ENCODE results near the gene PRPF6. TPM values are rescaled to one million over a fixed set of nuclear protein-coding genes. Genes with fewer than 3 reads are reported as not detected.

PRPF6 gene
- total RNA-seq, 1 donor from 2014 or later, result 74.7 TPM

- no peak for DNase-seq (ENCODE audit: low spot score)
Observed at GRCh38 chr20:64035933-64036345, 55.0 kb downstream of the PRPF6 start, which contains the start of gene C20orf204. Gene C20orf204 (plus strand): TSS chr20:64036182. CDS start chr20:64036324, 142 bp downstream.

DNA sequence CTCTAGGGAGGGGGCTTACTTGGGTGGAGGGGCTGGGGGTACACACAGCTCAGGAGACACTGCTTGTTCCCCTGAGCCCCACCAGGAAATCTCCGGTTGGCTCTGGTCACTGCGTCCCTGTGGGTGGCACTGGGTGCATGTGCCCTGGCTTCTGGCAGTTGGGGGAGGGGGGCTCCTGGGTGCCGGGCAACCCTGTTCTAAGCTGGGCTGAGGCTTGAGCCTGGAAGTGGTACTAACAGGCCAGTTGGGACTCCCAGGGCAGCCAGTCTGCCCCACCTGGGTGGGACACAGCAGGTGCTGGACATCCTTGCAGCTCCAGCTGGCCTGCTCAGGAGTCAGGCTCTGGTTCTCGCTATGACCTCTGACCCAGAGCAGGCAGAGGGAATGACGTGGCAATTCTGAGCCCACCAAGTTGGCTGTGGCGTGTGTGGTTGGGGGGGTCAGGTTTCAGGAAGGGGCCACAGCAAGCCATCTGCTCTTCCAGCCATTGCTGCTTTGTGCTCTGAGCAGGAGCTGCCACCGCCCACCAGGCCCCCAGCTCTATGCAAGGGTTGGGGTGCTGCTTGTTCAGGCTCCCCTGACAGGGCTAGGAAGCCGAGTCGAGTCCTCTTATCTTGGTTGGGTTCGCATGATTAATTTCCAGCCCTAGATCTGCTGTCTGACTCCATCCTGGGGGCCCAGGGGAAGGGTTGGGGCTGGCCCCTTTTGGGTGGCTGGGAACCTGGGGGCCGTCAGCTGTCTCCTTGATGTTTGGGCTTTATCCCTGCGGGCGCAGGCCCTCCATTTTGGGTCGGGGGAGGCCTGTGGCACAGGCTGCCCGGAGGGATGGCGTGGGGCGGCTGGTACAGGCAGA, 55.6 kb downstream of the PRPF6 start:
- no peak for DNase-seq (ENCODE audit: low spot score)

DNA sequence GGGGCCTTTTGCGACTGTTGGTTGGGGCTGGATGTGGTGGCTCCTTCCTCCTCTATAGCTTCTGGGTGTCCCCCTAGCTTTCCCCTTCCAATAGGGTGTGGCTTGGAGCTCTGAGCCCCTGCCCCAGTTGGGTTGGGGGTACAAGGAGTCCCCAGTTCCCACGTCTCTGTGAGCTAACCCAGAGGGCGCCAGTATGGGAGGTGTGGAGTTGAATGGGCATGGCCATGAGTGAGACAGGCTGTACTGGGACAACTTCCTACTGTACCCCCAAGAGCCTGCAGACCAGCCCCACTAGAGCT, 56.2 kb downstream of the PRPF6 start:
- no peak for DNase-seq (ENCODE audit: low spot score)

- DNase-seq (ENCODE audit: low spot score), result no peak
Observed at GRCh38 chr20:64037498-64038213, 56.7 kb downstream of the PRPF6 start.

DNA sequence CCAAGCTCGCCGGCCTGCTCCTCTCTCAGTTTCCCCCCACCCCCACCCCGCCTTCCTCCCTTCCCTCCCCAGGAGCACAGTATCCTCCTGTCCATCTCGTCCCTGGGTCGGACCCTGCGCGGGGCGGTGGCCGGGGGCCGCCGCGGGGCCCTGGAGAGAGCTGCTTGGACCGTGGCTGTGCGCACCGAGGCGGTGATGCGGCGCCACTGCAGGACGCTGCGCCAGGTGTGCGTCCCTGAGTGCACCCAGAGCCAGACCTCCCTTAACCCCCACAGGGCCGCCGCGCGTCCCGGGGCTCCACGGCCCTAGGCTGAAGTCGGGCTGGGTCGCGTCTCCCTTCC, 57.3 kb downstream of the PRPF6 start:
- no peak for DNase-seq (ENCODE audit: low spot score)

DNA sequence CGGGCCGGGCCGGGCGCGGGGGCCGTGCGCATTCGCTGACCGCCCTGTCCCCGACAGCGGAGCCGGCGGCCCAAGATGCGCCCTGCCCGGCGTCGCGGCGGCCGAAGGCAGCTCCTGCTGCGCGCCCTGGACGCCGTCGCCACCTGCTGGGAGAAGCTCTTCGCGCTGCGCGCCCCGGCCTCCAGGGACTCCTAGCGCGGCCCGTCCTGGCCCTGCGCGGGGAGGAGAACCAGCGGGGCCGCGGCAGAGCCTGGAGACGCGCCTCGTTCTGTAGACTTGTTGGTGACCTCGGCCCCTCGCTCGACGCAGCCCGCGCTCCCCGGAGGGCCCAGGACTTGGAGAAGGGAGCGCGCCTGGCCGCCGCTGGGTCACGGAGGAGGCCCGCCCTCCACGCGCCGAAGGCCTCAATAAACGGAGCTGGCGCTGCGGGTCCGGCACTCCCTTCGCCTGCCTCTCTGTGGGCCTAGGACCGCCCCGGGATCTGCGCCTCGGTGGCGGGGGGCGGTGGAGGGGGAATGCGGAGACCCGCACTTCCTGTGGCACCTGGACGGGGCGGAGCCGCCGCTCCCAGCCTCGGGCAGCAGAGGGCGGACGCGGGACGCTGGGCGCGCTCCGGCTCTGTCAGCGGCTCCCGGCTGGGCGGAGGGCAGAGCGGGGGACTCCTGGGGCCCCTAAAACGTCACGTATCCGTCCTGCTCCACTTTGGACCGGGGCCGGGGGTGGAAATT, 57.8 kb downstream of the PRPF6 start:
- peak; percentile 66 for DNase-seq (ENCODE audit: low spot score)

- DNase-seq (ENCODE audit: low spot score), result no peak
Observed at GRCh38 chr20:64039293-64040160, 58.6 kb downstream of the PRPF6 start.

GRCh38 chr20:64040231-64041039, 59.5 kb downstream of the PRPF6 start:
- no peak for DNase-seq (ENCODE audit: low spot score)

GRCh38 chr20:64041040-64041780, 60.3 kb downstream of the PRPF6 start:
- DNase-seq (ENCODE audit: low spot score), result no peak

GRCh38 chr20:64041781-64042053, 60.8 kb downstream of the PRPF6 start:
- no peak for DNase-seq (ENCODE audit: low spot score)

- no peak for DNase-seq (ENCODE audit: low spot score)
Observed at GRCh38 chr20:64042054-64042781, 61.3 kb downstream of the PRPF6 start.

DNA sequence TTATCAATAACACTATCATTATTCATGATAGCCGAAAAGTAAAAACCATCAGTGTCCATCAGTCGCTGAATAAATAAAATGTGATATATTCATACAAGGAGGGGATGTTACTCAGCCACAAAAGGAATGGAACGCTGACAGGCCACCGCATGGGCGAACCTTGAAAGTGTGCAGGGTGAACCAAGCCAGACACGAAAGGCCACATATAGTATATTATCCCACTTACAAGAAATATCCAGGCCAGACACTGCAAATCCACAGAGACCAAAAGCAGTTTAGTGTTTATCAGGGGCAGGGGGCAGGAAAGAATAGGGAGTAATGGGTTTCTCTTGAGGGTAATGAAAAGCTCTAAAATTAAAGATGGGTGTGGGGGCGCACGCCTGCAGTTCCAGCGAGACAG, 62.8 kb downstream of the PRPF6 start:
- DNase-seq (ENCODE audit: low spot score), result no peak

DNA sequence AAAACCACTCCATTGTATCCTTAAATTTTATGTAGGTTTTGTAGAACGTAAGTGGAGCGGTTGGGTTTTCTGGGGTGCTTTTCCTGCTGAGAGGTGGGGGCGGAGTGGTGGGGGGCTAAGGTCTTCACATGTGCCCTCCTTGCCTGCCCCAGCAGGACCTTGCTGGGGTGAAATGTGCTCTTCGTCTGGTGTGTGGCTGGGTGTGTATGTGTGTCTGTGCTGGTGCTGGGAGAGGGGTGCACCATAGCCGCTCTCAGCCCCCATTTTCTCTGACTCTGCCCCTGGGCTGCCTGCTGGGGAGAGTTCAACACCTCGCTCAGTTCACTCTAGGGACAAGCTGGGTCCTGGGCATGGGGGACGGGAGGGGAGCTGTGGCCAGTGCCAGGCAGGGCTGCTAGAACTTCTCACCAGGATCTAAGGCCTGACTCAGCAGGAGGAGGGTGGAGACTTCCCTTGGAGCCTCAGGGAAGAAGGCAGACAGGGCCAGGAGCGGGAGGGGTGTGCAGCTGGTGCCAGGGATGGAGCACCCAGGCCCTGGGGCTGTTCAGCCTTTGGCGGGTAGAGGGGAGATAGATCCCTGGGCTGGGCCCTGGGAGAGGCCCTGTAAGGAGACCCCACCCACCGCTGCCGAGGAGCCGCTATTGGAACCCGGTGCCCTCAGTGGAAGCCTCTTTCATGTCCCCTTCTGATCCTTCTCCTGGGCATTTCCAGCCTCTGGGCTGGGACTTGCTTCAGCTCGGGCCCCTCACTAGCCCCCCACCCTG, 63.7 kb downstream of the PRPF6 start:
- no peak for DNase-seq (ENCODE audit: low spot score)

- DNase-seq (ENCODE audit: low spot score), result no peak
Observed at GRCh38 chr20:64045346-64046011, 64.5 kb downstream of the PRPF6 start.

- DNase-seq (ENCODE audit: low spot score), result no peak
Observed at GRCh38 chr20:64047046-64047389, 66.1 kb downstream of the PRPF6 start.

DNA sequence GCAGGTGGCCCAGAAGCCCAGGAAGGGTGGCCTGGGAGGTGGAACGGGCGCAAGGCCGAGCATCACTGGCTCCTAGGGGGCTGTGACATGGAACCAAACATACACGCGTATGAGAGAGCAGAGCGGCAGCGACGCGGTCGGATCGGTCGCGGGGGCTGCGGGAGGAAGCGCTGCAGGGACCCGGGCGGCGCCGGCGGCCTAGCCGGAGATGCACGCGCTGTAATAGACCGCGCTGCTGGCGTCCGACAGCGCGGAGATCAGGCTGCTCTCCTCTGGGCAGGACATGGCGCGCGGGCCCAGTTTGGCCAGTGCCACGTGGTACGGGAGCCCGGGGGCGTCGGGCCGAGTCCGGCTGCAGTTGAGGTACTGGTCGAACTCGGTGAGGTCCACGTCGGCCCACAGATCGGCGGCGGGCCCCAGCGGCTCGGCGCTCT, 67.1 kb downstream of the PRPF6 start:
- DNase-seq (ENCODE audit: low spot score), result no peak

DNA sequence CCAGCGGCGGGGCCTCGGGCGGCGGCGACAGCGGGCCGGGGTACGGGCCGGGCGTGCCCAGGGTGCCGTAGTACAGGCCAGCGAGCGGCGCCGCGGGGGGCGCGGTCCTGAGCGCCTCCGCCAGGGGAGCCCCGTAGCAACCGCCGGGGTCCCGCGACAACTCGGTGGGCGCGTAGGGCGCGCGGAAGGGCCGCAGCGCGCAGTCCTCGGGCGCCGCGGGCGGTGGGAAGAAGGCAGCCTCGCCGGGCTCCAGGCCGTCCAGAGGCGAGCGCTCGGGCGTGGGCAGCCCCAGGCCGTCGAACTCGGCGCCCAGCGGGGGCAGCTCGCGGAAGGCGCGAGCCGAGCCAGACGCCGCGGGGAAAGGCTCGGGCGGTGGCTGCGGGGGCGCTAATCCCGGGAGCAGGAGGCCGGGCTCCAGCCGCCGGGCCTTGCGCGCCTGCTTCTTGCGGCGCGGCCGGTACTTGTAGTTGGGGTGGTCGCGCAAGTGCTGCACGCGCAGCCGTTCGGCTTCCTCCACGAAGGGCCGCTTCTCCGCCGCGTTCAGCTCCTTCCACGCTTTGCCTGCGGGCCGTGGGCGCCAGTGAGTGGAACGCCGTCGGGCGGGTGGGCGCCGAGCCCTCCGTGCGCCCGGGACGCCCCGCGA, 67.6 kb downstream of the PRPF6 start:
- DNase-seq (ENCODE audit: low spot score), result no peak

Measured in mucosa of gallbladder (tissue), 1 donor.